GM19238 (cell line): ENCODE measurements around the gene SH3PXD2A.
"Not testable (repeated sequence)": the region's sequence is repeated elsewhere in the genome, so short reads cannot be mapped to it uniquely, and the experiment has no call there.

Source experiments
- DNase-seq: peaks from one replicate; pipeline ENCODE4 v3.0.0; 2011; ENCODE audit warnings: low spot score; ENCODE audit not compliant: insufficient read length

SH3PXD2A gene

DNA sequence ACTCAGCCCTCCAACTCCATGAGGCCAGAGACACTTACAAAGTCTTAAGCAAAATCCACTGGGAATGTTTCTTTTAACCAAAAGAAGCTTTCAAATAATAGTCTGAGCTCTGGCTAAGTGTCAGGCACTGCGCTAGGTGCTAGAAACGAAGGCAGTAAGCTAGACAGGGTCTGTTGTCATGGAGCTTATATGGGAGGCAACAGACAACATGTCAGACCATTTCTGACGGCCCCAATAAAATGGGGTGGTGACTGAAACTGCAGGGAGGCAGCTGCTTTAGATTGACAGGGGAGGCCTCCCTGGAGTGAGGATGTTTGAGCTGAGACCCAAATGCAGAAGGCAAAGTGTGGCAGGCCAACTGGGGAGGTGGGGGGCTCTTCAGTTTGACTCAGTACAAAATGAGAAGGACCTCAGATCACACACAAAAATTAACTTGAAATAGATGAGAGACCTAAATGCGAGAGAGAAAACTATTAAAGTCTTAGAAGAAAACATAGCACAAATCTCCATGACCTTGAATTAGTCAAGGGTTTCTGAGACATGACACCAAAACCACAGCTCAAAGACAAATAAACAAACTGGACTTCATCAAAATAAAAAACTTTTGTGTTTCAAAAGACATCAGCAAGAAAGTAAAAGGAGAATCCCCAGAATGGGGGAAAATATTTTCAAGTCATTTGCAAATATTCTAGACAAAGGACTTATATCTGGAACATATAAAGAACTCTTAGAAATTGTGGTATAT is 40.6 kb downstream of the SH3PXD2A start:
- no peak for DNase-seq

DNA sequence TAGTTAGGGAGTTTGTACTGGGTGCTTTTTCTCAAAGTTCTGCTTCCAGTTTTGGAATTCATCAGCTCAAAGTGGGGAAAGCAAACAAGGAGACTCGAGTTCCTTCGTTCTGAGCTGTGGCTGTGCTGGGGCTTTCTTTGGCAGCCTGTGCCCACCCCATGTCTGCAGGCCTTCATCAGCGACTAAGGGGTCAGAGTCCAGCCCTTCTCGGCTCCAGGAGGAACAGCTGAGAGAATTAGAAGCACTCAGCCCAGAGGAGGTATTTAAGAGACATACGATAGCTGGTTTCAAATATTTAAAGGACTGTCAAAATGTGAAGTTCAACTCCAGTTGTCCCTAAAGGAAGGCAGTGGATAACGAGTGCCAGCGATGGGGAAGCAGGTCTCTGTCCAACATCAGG is 41.3 kb downstream of the SH3PXD2A start:
- DNase-seq, result no peak

DNA sequence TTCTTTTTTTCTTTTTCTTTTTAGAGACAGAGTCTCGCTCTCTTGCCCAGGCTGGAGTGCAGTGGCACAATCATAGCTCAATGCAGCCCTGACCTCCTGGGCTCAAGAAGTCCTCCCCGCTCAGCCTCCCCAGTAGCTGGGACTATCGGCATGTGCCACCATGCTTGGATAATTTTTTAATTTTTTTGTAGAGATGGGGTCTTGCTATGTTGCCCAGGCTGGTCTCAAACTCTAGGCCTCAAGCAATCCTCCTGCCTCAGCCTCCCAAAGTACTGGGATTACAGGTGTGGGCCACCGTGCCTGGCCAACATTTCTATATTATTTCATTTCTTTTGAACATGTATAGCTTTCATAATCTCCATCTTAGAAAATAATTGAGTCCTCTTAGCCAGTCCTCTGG is 42.1 kb downstream of the SH3PXD2A start:
- DNase-seq, result not testable (repeated sequence)

DNA sequence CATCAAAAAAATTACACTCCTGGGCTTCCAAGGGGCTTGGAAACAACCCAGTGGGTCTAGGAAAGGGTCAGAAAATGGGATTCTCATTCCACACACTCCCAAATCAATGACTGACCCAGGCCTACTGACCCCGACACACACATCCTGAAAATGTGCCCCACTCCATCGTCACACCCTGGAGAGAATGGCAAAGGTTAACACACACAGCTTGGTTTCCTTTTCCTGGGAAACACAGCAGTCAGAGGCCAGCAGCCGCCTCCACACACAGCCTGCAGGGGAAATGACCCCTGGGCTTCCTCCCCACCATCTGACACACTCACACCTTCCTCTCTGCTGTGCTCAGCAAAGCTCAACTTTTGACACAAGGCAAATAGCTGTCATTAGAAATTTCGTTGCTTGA is 42.9 kb downstream of the SH3PXD2A start:
- no peak for DNase-seq

DNA sequence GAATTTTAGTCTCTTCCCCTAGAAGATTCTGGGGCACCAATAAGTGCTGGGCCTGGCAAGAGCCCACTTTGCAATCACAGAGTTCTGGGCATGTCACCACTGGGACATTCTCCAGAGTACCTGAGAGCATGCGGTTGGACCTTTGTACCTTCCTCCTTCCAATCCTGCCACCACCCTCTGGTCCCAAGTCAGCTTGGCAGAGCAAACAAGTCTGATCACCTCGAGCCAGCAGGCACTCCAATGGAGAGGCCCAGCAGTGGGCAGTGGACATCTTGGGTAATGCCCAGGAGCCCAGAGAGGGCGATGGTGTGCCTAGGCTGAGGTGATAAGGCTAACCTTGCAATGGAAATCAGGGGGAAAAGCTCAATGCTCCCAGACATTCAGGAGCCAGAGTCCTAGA is 43.4 kb downstream of the SH3PXD2A start:
- DNase-seq, result no peak

DNA sequence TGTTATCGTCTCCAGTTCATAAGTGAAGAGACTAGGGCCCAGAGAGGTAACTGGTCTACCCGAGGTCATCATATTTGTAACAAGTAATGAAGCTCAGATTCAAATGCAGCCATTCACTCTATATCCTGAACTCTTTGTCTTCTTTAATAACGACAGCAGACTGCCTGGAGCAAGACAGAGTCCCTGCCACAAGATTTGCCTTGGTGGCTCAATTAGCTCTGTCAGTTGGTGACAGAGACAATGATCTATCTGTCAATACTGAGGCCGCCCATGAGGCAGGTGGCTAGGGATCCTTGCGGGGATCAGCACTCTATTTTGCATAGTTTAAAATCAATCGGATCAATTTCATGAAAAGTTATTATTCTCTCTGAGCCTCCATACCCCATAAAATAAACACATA is 43.9 kb downstream of the SH3PXD2A start:
- DNase-seq, result no peak

DNA sequence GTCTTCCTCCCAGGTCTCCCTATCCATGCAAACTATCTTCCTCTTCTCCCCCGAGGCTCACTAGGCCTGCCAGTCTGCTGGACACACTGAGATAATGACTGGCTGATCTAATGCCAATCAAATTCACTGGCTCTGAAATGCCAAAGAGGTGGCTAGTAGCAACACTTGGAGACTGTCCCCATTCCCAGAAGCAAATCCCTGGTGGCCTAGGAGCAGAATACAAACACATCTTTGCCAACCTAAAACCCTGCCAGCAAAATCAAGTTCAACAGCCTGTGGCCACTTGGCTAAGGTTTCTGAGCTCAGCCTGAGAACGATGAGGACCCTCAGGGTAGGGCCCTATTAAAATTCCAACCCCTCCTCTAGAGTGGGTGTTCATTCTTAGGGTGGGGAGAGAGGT is 46.6 kb downstream of the SH3PXD2A start:
- DNase-seq, result no peak

DNA sequence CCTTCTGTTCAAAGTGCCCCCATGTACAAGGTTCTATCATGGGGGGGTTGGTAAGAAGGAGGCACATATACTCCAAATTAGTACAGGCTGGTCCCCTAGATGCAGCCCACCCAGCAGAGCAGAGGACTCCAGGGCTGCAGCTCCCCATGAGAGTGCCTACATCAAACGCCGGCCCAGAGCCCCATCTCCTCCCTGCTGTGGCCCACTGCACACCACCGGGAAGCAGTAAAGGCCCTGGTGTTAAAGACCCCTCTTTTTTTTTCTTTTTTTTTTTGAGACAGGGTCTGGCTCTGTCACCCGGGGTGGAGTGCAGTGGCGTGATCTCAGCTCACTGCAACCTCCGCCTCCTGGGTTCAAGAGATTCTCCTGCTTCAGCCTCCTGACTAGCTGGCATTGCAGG is 47.4 kb downstream of the SH3PXD2A start:
- no peak for DNase-seq

DNA sequence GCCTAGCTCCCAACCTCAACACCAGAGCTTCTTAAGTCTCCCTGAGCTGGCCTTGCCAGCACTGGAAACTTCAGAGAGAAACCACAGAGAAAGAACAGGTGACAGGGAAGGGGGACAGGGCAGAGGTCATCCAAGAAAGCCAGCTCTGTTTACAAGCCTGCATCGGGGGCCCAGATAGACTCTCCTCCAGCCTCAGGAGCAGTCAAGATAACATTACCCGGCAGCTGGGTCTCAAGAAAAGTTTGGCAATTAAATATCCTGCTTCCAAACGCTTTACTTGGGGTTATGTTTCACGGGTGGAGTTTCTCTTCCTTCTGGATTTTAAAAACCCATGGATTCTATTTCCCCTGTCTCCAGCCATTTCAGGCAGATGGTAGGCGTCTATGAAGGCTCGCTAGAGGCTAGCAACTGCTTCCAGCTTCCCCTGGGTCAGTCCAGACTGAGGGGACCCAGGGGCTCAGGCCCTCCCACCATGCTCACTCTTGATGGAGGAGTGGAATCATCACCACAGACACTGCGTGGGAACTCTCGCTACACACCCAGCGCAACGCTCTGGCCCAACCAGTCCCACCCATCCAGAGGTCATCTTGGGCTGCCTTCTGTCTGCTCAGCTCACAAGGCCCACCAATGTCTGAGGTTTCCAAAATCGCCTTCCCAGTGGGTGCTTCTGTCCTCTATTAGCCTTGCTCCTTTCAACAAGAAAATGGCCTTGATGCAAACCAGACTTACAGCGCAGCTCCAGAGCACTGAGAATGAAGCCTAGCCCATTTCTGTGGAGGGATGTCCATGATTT is 48.8 kb downstream of the SH3PXD2A start:
- no peak for DNase-seq

DNA sequence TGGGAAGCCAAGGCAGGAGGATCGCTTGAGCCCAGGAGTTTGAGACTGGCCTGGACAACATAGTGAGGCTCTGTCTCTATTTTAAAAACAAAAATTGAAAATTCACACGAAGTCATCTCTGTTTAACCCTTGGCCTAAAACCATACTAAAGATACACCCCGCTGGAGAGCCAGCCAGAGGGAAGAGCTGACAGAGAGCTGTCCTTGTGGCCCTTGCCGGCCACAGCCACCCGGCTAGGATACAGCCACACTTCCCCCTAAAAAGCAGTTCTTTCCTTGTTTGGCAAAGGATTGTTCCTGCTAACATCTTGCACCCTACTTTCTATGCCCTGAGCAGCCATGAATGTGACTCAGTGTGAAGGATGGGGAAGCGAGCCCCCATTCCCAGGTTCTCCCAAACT is 49.6 kb downstream of the SH3PXD2A start:
- no peak for DNase-seq

DNA sequence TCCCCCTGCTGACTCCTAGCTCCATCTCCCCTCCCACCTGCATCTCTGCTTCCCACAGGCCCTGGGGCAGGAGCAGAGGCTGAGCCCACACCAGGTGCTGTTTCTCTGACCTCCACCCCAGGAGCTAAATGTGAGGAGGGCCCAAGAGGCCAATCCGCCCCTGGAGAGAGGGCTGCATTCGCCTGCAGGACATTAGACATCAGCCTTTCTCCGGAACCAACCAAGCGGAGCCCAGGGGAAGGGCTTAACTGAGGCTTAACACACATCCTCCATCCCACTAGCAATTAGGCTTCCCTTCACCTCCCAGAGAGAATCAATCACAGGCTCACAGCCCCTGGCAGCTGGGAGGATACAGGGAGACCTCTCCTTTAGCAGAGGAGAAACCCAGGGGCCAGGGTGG is 50.5 kb downstream of the SH3PXD2A start:
- DNase-seq, result no peak

DNA sequence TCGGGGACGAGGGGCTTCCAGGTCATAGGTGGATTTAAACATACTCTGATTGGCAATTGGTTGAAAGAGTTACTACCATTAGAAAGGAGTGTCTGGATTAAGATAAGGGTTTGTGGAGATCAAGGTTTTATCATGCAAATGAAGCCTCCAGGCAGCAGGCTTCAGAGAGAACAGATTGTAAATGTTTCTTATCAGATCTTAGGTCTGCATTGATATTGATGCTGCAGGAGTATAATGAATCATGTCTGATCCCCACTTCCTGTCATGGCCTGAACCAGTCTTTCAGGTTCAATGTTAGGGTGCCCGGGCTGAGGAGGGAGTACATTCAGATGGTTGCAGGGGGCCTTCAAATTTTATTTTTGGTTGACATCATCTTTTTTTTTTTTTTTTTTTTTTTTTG is 51.4 kb downstream of the SH3PXD2A start:
- DNase-seq, result no peak

DNA sequence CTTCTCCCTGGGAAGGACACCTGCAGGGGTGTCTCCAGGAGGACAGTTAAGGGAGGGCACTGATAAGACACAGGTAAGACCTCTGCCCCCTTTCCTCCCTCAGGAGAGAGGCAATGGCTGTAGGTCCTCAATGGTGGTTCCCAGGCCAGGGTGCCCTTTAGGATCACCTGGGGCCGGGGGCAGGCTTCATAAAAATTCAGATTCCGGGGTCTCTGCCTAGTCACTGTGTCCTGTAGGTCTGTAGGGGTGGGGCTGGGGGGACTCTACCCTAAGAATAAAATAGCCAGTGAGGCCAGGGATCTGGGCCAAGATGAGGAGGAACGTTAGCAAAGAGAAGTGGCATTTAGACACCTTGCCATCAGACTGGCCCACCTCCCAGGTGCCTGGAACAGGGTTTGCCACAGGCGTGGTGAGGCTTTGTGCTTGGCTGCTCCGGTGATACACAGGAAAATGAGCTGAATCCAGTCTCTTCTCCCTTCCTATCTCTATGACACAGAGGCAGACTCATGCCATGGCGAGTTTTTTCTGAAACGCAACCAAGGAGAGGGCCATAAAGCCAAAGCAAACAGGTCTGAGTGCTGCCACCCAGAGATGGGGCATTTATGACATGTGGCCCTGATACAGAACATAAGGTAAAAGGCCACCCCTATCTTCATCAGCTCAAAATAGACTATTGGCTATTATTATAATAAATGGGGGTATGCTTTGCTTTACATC is 52.6 kb downstream of the SH3PXD2A start:
- DNase-seq, result no peak

DNA sequence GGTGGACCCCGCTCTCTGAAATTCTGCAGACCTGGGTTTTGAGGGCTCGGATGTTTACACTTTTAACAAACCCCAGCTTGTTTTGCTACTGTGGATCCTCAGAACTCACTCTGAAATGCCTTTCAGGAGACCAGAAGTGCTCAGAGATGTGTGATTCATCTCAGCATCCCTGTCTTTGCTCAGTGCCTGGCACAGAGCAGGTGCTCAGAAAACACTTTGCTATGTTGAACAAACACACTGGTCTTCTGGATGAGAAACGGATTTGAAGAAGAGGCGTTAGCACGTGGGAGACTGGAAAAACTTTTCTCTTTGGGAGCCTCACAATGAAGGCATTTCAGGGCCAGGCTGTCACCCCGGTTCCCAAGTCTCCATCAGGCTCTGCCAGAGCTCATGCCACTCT is 53.3 kb downstream of the SH3PXD2A start:
- DNase-seq, result no peak

DNA sequence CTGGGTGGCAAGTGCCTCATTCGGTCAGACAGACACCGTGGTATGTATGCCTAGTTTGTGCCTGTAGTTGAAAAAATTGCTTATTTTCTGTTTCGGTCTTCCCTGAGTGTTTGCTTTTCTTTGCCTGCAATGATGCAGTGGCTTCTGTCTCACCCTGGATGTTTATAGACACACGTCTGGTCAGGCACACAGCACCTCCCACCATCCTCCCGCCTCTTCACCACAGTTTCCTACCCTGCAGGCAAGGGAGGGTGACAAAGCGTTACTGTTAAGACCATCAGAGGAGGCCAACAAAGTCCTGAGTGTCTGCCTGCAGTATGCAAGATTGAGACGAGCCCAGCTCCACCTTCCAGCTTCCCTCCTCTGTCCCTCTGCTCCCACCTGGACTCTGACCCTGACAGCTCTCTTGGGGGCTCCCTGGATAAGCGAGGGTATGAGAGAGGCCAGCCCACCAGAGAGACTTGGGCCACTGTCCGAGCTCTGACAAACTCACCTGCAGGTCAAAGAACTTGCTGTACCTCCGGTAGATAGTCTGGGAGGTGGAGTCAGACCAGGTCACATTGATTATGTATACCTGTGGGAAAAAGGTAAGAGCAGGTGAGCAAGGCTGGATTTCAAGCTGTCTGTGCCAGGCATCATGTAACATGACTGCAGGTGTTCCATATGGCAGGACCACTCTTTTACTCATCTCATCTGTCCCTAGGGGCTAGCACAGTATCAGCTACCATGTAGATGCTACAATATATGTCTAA is 54.4 kb downstream of the SH3PXD2A start:
- DNase-seq, result peak; percentile 57

DNA sequence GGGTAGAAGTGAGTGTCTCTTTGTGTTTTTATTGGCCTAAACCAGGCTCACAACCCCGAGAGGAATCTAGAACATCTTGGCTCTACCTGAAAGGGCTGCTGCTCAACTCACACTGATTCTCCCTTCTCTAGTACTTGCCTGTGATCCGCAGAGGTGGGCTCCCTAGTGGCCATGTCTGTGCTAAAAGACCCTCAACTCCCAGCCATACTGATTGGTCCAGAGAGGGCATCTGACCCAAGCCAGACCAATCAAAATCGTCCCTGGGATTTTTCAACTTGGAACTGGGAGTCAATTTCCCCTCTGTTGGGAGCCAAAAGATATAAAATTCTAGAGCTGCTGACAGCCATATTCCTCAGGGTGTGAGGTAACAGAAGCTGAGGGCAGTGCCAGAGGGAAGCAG is 55.3 kb downstream of the SH3PXD2A start:
- no peak for DNase-seq

DNA sequence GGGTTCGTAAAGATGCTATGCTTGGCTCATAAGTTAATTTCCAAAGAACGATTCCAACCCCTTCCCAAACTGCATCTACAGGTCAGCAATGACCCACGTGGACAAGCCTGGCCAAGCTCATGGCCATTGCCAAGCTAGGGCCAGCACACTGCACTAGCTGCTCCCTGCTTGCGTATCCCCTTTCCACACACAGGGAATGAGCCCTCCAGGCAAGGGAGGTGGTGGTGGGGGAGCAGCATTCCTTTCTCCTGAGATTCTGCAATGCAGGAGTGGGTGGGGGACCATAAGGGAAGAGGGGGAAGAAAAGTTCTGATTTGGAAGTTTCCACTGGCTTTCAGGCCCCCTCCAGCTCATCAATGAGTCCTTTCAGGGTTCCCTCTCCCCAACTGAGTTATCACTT is 56.0 kb downstream of the SH3PXD2A start:
- DNase-seq, result no peak

DNA sequence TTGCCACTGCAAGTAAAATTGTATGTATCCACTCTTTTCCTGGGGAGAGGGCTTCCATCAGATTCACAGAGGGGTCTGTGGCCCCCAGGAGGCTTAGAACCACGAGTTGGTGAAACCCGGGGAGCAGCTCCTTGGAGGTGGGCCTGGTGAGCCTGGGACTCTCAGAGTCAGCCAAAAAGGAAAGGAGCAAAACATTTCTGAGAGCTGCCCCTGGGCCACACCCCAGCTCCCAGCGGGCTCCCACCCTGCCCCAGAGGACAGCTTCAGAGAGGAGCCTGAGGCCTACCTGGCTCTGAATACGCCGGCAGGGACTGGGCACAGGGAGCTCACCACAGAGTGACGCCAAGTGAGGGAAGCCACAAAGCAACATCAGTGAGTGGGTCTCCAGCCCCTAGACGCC is 56.9 kb downstream of the SH3PXD2A start:
- no peak for DNase-seq

DNA sequence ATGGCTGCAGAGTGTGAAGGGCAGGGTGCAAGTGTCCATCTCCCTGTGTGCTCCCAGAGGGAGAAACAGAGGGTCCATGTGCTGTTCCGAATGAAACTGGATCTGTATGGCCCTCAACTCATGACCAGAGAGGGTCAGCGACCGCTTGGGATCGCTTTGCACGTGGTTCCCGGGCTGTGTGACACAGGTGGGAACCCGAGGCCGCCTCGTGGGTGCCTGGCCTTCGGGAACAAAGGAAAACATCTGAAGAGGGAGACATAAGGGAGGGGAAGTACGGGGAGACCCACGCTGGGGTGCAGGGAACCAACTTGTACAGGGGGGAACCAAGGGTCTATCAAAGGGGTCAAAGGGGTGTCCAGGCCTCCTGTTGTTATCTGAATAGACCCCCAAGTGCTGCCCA is 57.5 kb downstream of the SH3PXD2A start:
- DNase-seq, result no peak

DNA sequence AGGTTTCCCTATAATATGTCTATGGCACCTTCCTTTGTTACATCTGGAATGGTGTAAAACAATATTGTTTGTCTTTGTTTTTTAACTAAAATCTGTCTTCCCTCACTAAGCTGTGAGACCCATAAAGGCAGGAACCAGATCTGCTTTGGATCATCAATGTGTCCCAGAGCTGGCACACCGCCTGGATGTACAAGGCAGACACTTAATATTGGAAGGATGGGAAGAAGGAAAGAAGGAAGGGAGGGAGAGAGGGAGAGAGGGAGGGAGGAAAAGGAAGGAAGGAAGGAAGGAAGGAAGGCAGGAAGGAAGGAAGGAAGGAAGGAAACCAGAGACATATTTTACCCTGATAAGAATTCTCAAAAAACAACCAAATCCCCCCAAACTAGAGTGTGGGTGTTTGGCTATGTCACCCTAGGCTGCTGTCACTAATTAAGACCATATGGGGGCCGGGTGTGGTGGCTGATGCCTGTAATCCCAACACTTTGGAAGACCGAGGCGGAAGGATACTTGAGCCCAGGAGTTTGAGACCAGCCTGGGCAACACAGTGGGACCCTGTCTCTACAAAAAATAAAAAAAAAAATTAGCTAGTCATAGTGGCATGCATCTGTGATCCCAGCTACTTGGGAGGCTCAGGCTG is 59.6 kb downstream of the SH3PXD2A start:
- no peak for DNase-seq

DNA sequence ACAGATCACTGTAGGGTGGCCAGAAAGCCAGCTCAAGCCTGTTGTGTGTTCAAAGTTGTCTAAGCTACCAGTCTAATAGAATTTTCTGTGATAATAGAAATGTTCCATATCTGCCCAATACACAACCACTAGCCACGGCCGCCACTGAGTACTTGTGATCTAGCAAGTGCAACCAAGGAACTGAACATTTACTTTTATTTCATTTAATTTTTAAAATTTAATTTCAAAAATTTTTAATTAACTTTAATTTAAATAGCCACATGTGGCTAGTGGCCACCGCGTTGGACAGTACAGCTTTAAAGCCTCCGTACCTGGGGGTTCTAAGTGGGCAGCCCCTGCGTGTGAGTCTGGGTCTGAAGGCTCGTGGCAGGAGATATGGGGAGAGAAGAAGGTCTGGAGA is 60.4 kb downstream of the SH3PXD2A start:
- no peak for DNase-seq
